Measurements from ENCODE around the gene TMEM145.

Gene TMEM145

DNA sequence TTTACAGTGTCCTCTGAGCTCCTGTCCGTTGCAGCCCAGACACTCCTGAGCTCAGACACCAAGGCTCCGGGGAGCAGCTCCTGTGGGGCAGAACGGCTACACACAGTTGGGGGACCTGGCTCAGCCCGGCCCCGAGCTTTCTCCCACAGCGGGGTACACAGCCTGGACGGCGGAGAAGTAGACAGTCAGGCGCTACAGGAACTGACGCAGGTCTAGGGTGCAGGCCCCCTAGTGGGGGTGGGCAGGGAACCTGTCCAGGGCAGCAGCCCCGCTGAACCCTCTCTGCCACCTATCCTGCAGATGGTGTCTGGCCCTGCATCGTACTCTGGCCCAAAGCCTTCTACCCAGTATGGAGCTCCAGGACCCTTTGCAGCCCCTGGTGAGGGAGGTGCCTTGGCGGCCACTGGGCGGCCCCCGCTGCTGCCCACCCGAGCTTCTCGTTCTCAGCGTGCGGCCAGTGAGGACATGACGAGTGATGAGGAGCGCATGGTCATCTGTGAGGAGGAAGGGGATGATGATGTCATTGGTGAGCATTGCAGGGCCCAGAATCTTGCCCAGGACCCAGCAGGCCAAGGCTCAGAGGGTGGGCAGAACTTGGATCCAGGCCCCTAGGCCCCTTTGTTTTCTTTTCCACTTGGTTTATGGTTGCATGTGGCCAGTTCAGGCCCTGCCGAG is 24.1 kb upstream of the TMEM145 start:
- Histone ChIP-seq H3F3A (ENCODE audit: insufficient read depth, low read length) (no peaks in the 10 kb centered on the region), H4K20me1 (ENCODE audit: insufficient read depth, low read length) (no peaks in the 10 kb centered on the region), H3K36me3 (replicated peaks; ENCODE audit: insufficient read depth, low read length) (no peaks in the 10 kb centered on the region), H3K9ac (ENCODE audit: low read length) (no peak overlapping the region), H3K27ac (ENCODE audit: low read length) (no peak overlapping the region), H3K9me2 (replicated peaks; ENCODE audit: insufficient read depth, low read length) (no peaks in the 10 kb centered on the region), H3K4me3 (ENCODE audit: low read length) (no peak overlapping the region), H3K27me3 (replicated peaks; ENCODE audit: insufficient read depth, low read length) (no peaks in the 10 kb centered on the region), H2AFZ (ENCODE audit: low read length) (no peak overlapping the region), H3K9me3 (replicated peaks; ENCODE audit: insufficient read depth, low read length) (no peaks in the 10 kb centered on the region), H3K4me2 (ENCODE audit: low read depth, low read length) (no peak overlapping the region), H3K4me1 (ENCODE audit: low read length) (peaks cover 6% of the 10 kb centered on the region), H3K79me2 (ENCODE audit: low read length) (peaks cover 19% of the 10 kb centered on the region)
- DNase-seq: no peak
- TF ChIP-seq EZH2 (optimal IDR thresholded peaks at IDR 0.05; ENCODE audit: low read depth, low read length) (no peak), EZH2phosphoT487 (IDR thresholded peaks at IDR 0.05; ENCODE audit: low read length) (no peak)
- TF ChIP-seq, protein P1, sequence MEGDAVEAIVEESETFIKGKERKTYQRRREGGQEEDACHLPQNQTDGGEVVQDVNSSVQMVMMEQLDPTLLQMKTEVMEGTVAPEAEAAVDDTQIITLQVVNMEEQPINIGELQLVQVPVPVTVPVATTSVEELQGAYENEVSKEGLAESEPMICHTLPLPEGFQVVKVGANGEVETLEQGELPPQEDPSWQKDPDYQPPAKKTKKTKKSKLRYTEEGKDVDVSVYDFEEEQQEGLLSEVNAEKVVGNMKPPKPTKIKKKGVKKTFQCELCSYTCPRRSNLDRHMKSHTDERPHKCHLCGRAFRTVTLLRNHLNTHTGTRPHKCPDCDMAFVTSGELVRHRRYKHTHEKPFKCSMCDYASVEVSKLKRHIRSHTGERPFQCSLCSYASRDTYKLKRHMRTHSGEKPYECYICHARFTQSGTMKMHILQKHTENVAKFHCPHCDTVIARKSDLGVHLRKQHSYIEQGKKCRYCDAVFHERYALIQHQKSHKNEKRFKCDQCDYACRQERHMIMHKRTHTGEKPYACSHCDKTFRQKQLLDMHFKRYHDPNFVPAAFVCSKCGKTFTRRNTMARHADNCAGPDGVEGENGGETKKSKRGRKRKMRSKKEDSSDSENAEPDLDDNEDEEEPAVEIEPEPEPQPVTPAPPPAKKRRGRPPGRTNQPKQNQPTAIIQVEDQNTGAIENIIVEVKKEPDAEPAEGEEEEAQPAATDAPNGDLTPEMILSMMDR (IDR thresholded peaks at IDR 0.05; ENCODE audit: low read length): no peak

DNA sequence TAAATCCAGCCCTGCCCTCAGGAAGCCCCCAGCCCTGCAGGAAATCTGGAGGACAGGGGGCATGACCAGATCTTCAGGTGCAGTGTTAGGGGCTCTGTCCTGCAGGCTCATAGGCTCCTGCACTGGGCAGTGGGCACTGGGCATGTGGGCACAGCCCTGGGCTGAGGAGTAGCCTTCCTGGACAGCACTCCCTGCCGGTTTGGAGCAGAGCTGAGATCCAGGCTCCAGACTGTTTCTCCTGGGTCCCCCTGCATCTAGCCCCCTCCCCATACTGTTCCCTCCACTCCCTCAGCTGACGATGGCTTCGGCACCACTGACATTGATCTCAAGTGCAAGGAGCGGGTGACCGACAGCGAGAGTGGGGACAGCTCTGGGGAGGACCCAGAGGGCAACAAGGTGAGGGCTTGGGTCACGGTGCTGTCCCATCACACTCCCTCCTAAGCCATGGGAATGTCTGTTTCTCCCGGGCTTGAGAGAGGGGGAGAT is 23.5 kb upstream of the TMEM145 start:
- no peak overlapping the region for H2AFZ ChIP-seq (ENCODE audit: low read length)
- H3K4me2 ChIP-seq (ENCODE audit: low read depth, low read length): no peak overlapping the region
- no peak for DNase-seq
- no peak overlapping the region for H3K4me3 ChIP-seq (ENCODE audit: low read length)
- H3K9me3 ChIP-seq (replicated peaks; ENCODE audit: insufficient read depth, low read length): no peaks in the 10 kb centered on the region
- no peaks in the 10 kb centered on the region for H4K20me1 ChIP-seq (ENCODE audit: insufficient read depth, low read length)
- H3K9me2 ChIP-seq (replicated peaks; ENCODE audit: insufficient read depth, low read length): no peaks in the 10 kb centered on the region
- no peaks in the 10 kb centered on the region for H3K27me3 ChIP-seq (replicated peaks; ENCODE audit: insufficient read depth, low read length)
- peaks cover 17% of the 10 kb centered on the region for H3K79me2 ChIP-seq (ENCODE audit: low read length)
- TF ChIP-seq EZH2phosphoT487 (IDR thresholded peaks at IDR 0.05; ENCODE audit: low read length): no peak
- TF ChIP-seq EZH2 (optimal IDR thresholded peaks at IDR 0.05; ENCODE audit: low read depth, low read length): no peak
- TF ChIP-seq, protein P1 (IDR thresholded peaks at IDR 0.05; ENCODE audit: low read length): no peak
- H3K27ac ChIP-seq (ENCODE audit: low read length): no peak overlapping the region
- no peaks in the 10 kb centered on the region for H3K36me3 ChIP-seq (replicated peaks; ENCODE audit: insufficient read depth, low read length)
- H3F3A ChIP-seq (ENCODE audit: insufficient read depth, low read length): no peaks in the 10 kb centered on the region
- peaks cover 6% of the 10 kb centered on the region for H3K4me1 ChIP-seq (ENCODE audit: low read length)
- H3K9ac ChIP-seq (ENCODE audit: low read length): no peak overlapping the region

DNA sequence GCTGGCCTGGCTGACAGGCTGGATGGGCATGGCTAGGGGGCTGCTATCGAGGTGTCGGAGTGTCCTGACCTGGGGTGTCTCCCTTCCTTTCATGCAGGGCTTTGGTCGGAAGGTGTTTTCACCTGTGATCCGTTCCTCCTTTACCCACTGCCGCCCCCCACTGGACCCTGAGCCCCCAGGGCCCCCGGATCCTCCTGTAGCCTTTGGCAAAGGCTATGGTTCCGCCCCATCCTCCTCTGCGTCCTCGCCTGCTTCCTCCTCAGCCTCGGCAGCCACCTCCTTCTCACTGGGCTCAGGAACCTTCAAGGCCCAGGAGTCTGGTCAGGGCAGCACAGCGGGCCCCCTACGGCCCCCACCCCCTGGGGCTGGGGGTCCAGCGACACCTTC is 23.0 kb upstream of the TMEM145 start:
- no peaks in the 10 kb centered on the region for H3K9me2 ChIP-seq (replicated peaks; ENCODE audit: insufficient read depth, low read length)
- no peak overlapping the region for H3K4me2 ChIP-seq (ENCODE audit: low read depth, low read length)
- no peaks in the 10 kb centered on the region for H3F3A ChIP-seq (ENCODE audit: insufficient read depth, low read length)
- H3K9ac ChIP-seq (ENCODE audit: low read length): no peak overlapping the region
- H3K4me1 ChIP-seq (ENCODE audit: low read length): peaks cover under 1% of the 10 kb centered on the region; the same call in 1 of the 2 replicates
- no peak overlapping the region for H3K27ac ChIP-seq (ENCODE audit: low read length)
- DNase-seq: no peak
- no peaks in the 10 kb centered on the region for H4K20me1 ChIP-seq (ENCODE audit: insufficient read depth, low read length)
- H3K79me2 ChIP-seq (ENCODE audit: low read length): peaks cover 12% of the 10 kb centered on the region
- no peak overlapping the region for H2AFZ ChIP-seq (ENCODE audit: low read length)
- H3K4me3 ChIP-seq (ENCODE audit: low read length): no peak overlapping the region
- H3K36me3 ChIP-seq (replicated peaks; ENCODE audit: insufficient read depth, low read length): no peaks in the 10 kb centered on the region
- H3K9me3 ChIP-seq (replicated peaks; ENCODE audit: insufficient read depth, low read length): no peaks in the 10 kb centered on the region
- TF ChIP-seq, protein P1 (IDR thresholded peaks at IDR 0.05; ENCODE audit: low read length): no peak
- TF ChIP-seq EZH2 (optimal IDR thresholded peaks at IDR 0.05; ENCODE audit: low read depth, low read length) (no peak), EZH2phosphoT487 (IDR thresholded peaks at IDR 0.05; ENCODE audit: low read length) (no peak)
- H3K27me3 ChIP-seq (replicated peaks; ENCODE audit: insufficient read depth, low read length): no peaks in the 10 kb centered on the region

Data from MM.1S (cell line).